ENCODE measurements around the gene PDGFB.

DNA sequence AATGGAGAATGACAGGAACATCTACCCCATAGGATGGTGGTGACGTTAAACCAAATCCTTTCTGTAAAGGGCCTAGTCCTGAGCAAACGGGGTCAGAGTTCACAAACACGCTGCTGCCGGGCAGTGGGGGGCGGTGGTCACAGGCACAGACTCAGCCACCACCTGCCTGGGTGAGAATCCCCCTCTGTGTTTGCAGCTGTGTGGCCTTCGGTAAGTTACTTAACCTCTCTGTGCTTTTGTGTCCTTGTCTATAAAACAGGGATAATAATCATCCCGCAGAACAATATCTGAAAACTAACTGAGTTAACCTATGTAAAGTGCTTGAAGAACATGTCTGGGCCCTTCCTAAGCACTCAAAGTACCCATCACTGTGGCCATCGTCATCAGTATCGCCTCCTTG, 26.0 kb upstream of the PDGFB start:
- TF ChIP-seq, protein P1, sequence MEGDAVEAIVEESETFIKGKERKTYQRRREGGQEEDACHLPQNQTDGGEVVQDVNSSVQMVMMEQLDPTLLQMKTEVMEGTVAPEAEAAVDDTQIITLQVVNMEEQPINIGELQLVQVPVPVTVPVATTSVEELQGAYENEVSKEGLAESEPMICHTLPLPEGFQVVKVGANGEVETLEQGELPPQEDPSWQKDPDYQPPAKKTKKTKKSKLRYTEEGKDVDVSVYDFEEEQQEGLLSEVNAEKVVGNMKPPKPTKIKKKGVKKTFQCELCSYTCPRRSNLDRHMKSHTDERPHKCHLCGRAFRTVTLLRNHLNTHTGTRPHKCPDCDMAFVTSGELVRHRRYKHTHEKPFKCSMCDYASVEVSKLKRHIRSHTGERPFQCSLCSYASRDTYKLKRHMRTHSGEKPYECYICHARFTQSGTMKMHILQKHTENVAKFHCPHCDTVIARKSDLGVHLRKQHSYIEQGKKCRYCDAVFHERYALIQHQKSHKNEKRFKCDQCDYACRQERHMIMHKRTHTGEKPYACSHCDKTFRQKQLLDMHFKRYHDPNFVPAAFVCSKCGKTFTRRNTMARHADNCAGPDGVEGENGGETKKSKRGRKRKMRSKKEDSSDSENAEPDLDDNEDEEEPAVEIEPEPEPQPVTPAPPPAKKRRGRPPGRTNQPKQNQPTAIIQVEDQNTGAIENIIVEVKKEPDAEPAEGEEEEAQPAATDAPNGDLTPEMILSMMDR (conservative IDR thresholded peaks at IDR 0.05; ENCODE audit: low read depth in 2 of 2): no peak
- TF ChIP-seq, protein P2, sequence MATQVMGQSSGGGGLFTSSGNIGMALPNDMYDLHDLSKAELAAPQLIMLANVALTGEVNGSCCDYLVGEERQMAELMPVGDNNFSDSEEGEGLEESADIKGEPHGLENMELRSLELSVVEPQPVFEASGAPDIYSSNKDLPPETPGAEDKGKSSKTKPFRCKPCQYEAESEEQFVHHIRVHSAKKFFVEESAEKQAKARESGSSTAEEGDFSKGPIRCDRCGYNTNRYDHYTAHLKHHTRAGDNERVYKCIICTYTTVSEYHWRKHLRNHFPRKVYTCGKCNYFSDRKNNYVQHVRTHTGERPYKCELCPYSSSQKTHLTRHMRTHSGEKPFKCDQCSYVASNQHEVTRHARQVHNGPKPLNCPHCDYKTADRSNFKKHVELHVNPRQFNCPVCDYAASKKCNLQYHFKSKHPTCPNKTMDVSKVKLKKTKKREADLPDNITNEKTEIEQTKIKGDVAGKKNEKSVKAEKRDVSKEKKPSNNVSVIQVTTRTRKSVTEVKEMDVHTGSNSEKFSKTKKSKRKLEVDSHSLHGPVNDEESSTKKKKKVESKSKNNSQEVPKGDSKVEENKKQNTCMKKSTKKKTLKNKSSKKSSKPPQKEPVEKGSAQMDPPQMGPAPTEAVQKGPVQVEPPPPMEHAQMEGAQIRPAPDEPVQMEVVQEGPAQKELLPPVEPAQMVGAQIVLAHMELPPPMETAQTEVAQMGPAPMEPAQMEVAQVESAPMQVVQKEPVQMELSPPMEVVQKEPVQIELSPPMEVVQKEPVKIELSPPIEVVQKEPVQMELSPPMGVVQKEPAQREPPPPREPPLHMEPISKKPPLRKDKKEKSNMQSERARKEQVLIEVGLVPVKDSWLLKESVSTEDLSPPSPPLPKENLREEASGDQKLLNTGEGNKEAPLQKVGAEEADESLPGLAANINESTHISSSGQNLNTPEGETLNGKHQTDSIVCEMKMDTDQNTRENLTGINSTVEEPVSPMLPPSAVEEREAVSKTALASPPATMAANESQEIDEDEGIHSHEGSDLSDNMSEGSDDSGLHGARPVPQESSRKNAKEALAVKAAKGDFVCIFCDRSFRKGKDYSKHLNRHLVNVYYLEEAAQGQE (IDR thresholded peaks at IDR 0.05; ENCODE audit: unreplicated experiment): no peak
- TF ChIP-seq EZH2 (IDR thresholded peaks at IDR 0.05; ENCODE audit: low read depth, unreplicated experiment) (no peak), POLR2AphosphoS5 (IDR thresholded peaks at IDR 0.05; ENCODE audit: low read depth) (no peak), CREB1 (CRISPR knock-in tag; IDR thresholded peaks at IDR 0.05; ENCODE audit: low read depth) (no peak), ZNF114 (CRISPR knock-in tag; IDR thresholded peaks at IDR 0.05) (no peak), EZH2phosphoT487 (IDR thresholded peaks at IDR 0.05; ENCODE audit: unreplicated experiment) (no peak), STAT1 (IDR thresholded peaks at IDR 0.05; ENCODE audit: unreplicated experiment) (no peak), ZNF331 (CRISPR knock-in tag; IDR thresholded peaks at IDR 0.05; ENCODE audit: low read depth) (no peak)
- TF ChIP-seq, protein P3, sequence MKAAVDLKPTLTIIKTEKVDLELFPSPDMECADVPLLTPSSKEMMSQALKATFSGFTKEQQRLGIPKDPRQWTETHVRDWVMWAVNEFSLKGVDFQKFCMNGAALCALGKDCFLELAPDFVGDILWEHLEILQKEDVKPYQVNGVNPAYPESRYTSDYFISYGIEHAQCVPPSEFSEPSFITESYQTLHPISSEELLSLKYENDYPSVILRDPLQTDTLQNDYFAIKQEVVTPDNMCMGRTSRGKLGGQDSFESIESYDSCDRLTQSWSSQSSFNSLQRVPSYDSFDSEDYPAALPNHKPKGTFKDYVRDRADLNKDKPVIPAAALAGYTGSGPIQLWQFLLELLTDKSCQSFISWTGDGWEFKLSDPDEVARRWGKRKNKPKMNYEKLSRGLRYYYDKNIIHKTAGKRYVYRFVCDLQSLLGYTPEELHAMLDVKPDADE (IDR thresholded peaks at IDR 0.05): no peak

Measured in GM23338 (cell line).